ENCODE measurements around the gene STRA8. TPM values are rescaled to one million over a fixed set of nuclear protein-coding genes. Genes with fewer than 3 reads are reported as not detected.

Gene STRA8, protein sequence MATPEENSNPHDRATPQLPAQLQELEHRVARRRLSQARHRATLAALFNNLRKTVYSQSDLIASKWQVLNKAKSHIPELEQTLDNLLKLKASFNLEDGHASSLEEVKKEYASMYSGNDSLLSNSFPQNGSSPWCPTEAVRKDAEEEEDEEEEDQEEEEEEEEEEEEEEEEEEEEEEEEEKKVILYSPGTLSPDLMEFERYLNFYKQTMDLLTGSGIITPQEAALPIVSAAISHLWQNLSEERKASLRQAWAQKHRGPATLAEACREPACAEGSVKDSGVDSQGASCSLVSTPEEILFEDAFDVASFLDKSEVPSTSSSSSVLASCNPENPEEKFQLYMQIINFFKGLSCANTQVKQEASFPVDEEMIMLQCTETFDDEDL
- total RNA-seq: not detected
- long read RNA-seq: 0 reads

DNA sequence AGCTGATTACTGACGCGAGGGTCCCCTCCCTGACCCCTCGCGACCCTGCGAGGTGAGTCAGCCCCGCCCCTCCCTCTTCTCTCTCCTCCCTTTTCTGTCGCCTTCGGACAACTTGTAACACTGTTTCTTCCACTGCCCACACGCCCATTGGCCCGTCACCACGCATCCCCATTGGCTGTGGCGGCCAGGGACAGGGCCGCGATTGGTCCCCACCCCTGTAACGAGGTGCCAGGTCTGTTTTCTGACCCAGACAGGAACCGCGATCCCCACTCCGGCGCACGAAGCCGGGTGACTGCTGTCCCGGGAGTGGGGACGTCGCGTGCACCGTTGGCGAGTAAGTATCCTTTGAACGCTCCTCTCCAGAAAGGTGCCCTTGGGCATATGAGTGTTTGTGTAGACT lies at the start of gene STRA8:
Gene STRA8, plus strand, starts transcription at position 269 of the 400 bp plus-strand sequence. CDS start 6,687 bp downstream, outside the sequence.
- intact Hi-C loops (cut with micrococcal nuclease): no loop called here

DNA sequence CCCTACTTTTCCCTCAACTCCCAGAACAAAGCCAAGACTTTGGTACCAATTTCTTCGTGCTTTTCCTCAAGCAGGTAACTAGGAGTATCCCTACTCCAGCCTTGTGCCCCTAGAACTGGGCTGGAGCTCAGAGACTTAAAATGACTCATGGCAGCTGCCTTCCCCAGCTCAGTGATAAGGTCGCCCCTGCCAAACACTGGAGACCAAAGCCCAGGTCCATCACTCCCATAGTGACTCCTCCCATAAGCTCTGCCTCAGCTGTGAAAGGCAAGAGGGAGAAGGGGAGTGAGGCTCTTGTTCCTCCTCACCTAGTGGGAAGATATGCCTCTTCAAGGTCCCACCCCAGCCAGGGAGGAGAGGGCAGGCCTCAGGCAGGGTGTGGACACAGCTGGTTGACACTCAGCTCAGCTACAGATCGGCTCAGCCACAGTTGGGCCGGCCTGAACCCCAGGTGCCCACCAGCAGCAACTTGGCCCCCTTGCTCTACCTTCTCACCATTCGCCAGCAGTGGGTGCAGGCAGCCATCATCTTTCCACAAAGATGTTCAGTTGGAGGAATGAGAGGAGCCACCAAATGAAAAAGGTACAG lies 49.3 kb upstream of the STRA8 start:
- Histone ChIP-seq H3K9me3 (replicated peaks) (peaks cover 38% of the 10 kb centered on the region), H3K4me1 (peaks cover 8% of the 10 kb centered on the region), H3K36me3 (peaks cover 96% of the 10 kb centered on the region), H3K27ac (replicated peaks) (no peak overlapping the region), H3K27me3 (ENCODE audit: low read depth) (no peaks in the 10 kb centered on the region), H3K4me3 (no peak overlapping the region)
- TF ChIP-seq, protein P1, sequence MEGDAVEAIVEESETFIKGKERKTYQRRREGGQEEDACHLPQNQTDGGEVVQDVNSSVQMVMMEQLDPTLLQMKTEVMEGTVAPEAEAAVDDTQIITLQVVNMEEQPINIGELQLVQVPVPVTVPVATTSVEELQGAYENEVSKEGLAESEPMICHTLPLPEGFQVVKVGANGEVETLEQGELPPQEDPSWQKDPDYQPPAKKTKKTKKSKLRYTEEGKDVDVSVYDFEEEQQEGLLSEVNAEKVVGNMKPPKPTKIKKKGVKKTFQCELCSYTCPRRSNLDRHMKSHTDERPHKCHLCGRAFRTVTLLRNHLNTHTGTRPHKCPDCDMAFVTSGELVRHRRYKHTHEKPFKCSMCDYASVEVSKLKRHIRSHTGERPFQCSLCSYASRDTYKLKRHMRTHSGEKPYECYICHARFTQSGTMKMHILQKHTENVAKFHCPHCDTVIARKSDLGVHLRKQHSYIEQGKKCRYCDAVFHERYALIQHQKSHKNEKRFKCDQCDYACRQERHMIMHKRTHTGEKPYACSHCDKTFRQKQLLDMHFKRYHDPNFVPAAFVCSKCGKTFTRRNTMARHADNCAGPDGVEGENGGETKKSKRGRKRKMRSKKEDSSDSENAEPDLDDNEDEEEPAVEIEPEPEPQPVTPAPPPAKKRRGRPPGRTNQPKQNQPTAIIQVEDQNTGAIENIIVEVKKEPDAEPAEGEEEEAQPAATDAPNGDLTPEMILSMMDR (IDR thresholded peaks at IDR 0.05; ENCODE audit: borderline replicate concordance): no peak
- DNase-seq: no peak
- intact Hi-C loops (cut with micrococcal nuclease): no loop called here

More for the DNA sequence above, at the start of gene STRA8:
- Histone ChIP-seq H3K27ac (replicated peaks) (no peak within 1 kb of the TSS), H3K9me3 (replicated peaks) (no peaks in the 10 kb centered on the region), H3K36me3 (no peaks in the 10 kb centered on the region), H3K27me3 (ENCODE audit: low read depth) (peaks cover 5% of the 10 kb centered on the region), H3K4me3 (no peak within 1 kb of the TSS), H3K4me1 (no peaks in the 10 kb centered on the region)
- TF ChIP-seq, protein P1 (IDR thresholded peaks at IDR 0.05; ENCODE audit: borderline replicate concordance): no peak
- DNase-seq: no peak

DNA sequence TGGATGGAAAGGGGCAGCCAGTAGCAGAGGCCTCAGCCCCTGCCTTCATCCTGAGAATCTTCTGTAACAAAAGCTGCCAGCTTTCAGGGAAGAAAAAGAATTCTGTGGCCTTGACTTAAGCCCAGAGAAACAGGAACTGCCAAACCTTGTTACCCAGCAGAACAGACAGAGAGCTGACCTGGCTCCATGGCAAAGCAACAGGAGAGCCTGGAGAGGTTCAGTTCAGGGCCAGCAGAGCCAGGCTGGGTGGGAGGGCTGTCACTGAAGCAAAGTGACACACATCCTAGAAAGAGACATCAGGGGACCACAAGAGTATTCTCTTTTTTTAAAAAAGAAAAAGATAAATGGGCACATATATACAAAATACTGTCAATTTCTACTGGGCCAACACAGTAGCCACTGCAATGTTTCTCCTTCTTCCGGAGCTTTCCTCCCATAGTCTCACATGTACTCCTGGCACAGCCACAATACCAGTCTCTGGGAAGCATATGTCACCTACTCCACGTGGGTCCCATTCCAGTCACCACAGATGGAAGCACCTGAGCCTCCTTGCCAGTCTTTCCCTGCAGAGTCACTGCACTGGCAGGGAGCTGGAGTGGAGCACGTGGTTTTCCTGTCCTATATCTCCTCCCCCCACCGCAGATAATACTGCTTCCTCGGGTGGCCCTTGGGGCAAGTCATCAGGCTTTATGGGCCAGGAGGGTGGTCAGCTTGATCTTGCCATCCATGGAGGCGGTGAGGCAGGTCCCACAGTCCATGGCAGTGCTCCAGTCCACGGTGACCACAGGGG lies 48.0 kb upstream of the STRA8 start:
- Histone ChIP-seq H3K36me3 (peaks cover 88% of the 10 kb centered on the region), H3K4me1 (peaks cover 18% of the 10 kb centered on the region), H3K4me3 (no peak overlapping the region), H3K27ac (replicated peaks) (no peak overlapping the region), H3K27me3 (ENCODE audit: low read depth) (no peaks in the 10 kb centered on the region), H3K9me3 (replicated peaks) (peaks cover 28% of the 10 kb centered on the region)
- TF ChIP-seq, protein P1 (IDR thresholded peaks at IDR 0.05; ENCODE audit: borderline replicate concordance): no peak
- no peak for DNase-seq
- intact Hi-C loops (cut with micrococcal nuclease): no loop called here

DNA sequence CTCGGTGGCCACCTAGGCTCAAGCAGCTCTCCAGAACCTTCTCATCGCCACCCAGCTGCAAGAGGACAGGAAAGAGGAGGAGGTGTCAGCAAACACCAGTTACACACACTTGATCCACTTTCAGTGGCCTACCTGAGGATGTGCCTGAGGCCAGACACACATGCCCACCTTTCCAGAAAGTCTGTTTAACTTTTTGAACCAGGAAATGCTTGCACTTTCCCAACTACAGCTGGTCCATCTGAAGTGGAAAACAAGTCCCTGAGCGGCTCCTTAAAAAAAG lies 47.4 kb upstream of the STRA8 start:
- no peak overlapping the region for H3K27ac ChIP-seq (replicated peaks)
- intact Hi-C loops (cut with micrococcal nuclease): no loop called here
- H3K9me3 ChIP-seq (replicated peaks): peaks cover 22% of the 10 kb centered on the region
- H3K36me3 ChIP-seq: peaks cover 87% of the 10 kb centered on the region
- peaks cover 18% of the 10 kb centered on the region for H3K4me1 ChIP-seq
- TF ChIP-seq, protein P1 (IDR thresholded peaks at IDR 0.05; ENCODE audit: borderline replicate concordance): no peak
- DNase-seq: no peak
- no peaks in the 10 kb centered on the region for H3K27me3 ChIP-seq (ENCODE audit: low read depth)
- no peak overlapping the region for H3K4me3 ChIP-seq

DNA sequence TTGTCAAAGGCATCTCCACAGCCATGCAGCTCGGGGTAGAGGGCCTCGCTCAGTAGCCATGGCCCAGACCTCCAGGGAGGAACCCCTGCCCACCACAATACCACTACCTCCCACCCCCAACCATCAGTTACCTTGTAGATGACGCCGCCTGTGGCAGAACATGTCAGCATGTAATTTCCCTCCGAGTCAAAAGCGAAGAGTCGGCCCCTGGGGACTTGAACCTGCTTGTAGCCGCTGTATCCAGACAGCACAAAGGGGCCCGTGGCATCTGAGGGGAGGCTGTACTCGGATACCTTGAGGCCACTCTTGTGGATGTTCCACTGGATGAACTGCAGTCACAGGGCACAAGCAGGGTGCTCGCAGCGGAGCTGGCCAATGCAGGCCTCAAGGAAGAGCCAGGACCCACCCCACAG lies 46.8 kb upstream of the STRA8 start:
- DNase-seq: no peak
- TF ChIP-seq, protein P1 (IDR thresholded peaks at IDR 0.05; ENCODE audit: borderline replicate concordance): no peak
- H3K4me1 ChIP-seq: peaks cover 18% of the 10 kb centered on the region
- no peak overlapping the region for H3K4me3 ChIP-seq
- intact Hi-C loops (cut with micrococcal nuclease): no loop called here
- peaks cover 16% of the 10 kb centered on the region for H3K9me3 ChIP-seq (replicated peaks)
- peaks cover 87% of the 10 kb centered on the region for H3K36me3 ChIP-seq
- no peaks in the 10 kb centered on the region for H3K27me3 ChIP-seq (ENCODE audit: low read depth)
- no peak overlapping the region for H3K27ac ChIP-seq (replicated peaks)

All from left ventricle myocardium inferior (tissue), 1 donor.